GM18526 (cell line): Measurements from ENCODE around the gene BTBD17.

Experiments used
- POLR2A ChIP-seq: IDR thresholded peaks from 3 replicates; pipeline ENCODE4 v1.6.1; 2011; ENCODE audit not compliant: insufficient read length; ENCODE audit errors: extremely low read depth

The BTBD17 gene

GRCh38 chr17:74336307-74336706 is 25.4 kb downstream of the BTBD17 start:
- TF ChIP-seq POLR2A, result no peak

DNA sequence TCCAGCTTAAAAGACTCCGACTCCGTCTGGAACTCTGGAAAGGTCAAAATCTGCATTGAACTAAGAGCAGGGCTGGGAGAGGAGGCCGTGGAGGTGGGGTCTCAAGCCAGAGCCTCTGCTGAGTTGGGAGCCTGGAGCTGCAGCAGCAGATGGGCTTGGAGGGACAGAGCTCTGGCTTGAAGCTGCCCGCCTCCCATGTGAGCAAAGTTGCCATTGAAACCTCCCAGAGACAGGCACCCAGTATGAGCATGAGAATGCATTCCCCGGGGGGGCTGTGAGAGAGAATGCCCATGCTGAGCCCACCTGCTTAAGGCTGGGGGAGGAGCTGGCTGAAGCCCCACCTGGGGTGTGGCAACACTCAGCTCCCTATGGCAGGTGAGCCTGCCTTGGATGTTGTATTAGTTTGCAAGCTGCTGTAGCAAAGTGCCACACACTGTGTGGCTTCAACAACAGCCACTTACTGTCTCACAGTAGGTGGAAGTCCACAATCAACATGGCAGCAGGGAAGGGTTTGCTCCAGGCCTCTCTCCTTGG is 26.1 kb downstream of the BTBD17 start:
- TF ChIP-seq POLR2A, result no peak

- TF ChIP-seq POLR2A, result no peak
Measured at GRCh38 chr17:74334393-74335039, 27.2 kb downstream of the BTBD17 start.

GRCh38 chr17:74332763-74333283 is 28.8 kb downstream of the BTBD17 start:
- TF ChIP-seq POLR2A, result no peak

GRCh38 chr17:74332017-74332650 is 29.5 kb downstream of the BTBD17 start:
- TF ChIP-seq POLR2A, result no peak

DNA sequence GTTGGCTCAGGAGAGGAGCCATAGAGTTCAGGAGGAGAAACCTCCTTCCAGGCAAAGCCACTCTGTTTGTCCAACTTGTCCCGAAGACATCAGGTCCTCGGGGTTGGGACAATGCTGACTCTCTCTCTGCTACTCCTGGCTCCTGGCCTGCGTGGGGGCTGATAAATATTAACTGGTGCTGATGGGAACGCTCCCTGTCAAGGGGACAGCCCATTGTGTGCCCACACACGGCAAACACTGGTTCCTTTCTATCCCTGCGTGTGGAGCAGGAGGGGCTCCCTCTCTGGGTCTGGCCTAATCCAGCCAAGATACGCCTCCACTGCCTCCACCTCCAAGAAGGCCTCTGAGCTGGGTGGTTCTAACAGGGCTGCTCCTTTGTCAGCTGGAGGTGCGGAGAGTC is 31.2 kb downstream of the BTBD17 start:
- TF ChIP-seq POLR2A, result no peak

- TF ChIP-seq POLR2A, result no peak
Measured at GRCh38 chr17:74329378-74329777, 32.3 kb downstream of the BTBD17 start.

- TF ChIP-seq POLR2A, result no peak
Measured at GRCh38 chr17:74328487-74328886, 33.2 kb downstream of the BTBD17 start.

- TF ChIP-seq POLR2A, result no peak
Measured at GRCh38 chr17:74326506-74326905, 35.2 kb downstream of the BTBD17 start.

DNA sequence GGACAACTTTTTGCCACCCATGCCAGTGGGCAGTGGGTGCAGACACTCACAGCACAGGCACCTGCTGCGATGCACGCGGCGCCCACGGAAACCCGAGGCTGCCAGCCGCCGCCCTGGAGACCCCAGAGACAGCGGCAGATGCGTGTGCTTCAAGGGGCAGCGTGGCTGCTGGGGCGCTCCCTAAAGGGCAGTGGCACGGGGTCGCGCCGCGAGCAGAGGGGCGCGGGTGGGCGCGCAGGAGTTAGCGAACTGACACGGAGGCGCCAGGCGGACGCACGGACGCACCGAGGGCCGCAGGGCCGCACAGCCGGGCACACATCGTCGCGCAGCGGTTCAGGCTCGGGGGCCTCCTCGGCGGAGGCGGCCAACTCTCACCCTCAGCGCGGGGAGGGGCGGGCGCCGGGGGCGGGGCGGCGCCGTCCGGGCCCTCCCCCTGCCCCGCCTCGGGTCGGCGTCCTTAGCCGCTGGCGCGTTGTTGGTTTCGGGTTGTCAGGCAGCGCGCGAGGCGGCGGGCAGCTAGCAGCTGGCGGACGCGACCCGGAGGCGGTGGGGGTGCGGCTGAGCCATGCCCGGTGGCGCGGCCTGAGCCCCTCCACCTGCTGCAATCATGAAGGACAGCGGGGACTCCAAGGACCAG is 35.8 kb downstream of the BTBD17 start, which contains the start of gene KIF19:
TSS of gene KIF19 (plus strand) at position 484 of the 637 bp plus-strand sequence. CDS start at position 608, 124 bp downstream.
- no peak for TF ChIP-seq POLR2A

- TF ChIP-seq POLR2A, result no peak
Measured at GRCh38 chr17:74325376-74325742, 36.3 kb downstream of the BTBD17 start.

DNA sequence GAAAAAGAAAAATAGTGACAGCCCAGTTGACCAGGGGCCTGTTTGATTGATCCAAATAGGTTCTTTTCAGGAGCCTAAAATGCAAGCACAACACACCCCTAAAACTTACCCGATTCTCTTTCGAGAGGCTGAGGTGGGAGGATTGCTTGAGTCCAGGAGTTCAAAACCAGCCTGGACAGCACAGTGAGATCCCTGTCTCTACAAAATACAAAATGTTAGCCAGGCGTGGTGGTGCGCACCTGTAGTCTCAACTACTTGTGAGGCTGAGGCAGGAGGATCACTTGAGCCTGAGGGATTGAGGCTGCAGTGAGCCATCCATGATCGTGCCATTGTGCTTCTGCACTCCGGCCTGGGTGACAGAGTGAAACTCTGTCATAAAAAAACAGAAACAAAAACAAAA is 37.1 kb downstream of the BTBD17 start:
- no peak for TF ChIP-seq POLR2A

DNA sequence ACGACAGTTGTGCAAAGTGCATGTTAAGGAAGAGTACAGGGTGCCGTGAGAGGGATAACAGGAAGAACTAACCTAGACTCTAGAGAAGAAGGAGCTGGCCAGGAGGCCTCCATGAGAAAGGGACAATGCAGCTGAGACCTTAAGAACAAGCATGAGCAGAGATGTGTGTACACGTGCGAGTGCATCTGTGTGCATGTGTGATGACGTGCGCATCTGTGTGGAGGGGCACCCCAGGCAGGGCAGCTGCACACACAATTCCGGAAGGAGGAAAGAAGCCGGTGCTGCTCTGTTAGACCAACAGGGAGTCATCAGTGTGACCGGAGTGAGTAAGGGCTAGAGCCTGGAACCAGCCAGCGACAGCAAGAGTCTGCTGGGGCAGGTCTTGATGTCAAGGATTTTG is 43.3 kb downstream of the BTBD17 start:
- TF ChIP-seq POLR2A, result no peak

DNA sequence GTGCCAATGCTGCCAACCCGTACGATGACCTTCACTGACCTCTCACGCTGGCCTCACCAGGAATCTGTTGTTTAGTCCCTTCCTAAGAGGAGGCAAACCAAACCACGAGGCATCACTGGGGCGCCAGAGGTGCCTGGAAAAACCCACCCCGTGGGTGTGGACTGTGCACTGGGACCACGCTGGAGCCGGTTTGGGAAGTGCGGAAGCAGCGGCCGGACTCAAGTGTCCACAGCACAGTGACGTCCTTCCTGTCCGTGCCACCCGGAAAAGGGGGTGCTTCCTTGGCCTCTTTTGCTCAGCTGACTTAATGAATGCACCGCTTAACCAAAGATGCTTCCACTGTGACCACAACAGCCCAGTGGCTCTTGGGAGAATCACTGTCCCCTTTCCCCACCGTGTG is 44.6 kb downstream of the BTBD17 start:
- no peak for TF ChIP-seq POLR2A

DNA sequence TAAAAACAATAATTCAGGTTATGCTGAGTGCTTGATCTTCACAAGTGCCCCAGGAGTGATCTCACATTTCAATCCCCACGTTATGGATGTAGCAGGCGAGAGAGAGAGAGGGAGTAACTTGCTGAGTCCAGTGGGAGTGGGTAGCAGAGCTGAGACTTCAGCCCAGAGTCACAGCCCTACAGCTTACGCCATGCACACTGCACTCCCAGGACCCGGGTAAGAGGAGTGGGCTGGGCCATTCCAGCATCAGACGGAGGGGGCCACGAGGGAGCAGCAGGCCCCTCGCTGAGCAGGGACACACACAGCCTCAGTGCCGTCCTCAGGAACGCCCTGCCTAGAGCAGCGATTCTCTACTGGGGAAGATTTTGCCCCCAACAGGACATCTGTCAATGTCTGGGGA is 45.4 kb downstream of the BTBD17 start:
- no peak for TF ChIP-seq POLR2A

DNA sequence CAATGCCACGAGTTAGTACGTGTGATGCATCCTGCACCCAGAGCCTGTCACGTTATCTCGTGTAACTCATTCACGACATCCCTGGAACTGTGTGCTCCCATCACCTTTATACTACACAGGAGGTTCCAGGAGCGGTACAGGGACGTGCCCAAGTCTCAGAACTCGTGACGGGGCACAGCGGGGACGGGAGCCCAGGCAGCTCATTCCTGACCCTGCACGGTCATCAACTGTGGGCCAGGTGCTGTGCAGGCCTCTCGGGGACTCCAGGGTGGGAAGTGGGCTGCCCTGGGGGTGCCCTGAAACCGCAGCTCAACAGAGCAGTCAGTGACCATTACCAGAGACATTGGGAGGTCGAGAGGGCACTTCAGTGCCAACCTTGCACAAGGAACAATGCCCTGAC is 46.8 kb downstream of the BTBD17 start:
- no peak for TF ChIP-seq POLR2A
